NCI-H1417 (cell line): ENCODE results near the gene SNRPA.

Experiments used
- DNase-seq, 3 experiments: peaks; one replicate each; lab custom pipeline; 2025; lab: John Stamatoyannopoulos, UW

The SNRPA gene

DNA sequence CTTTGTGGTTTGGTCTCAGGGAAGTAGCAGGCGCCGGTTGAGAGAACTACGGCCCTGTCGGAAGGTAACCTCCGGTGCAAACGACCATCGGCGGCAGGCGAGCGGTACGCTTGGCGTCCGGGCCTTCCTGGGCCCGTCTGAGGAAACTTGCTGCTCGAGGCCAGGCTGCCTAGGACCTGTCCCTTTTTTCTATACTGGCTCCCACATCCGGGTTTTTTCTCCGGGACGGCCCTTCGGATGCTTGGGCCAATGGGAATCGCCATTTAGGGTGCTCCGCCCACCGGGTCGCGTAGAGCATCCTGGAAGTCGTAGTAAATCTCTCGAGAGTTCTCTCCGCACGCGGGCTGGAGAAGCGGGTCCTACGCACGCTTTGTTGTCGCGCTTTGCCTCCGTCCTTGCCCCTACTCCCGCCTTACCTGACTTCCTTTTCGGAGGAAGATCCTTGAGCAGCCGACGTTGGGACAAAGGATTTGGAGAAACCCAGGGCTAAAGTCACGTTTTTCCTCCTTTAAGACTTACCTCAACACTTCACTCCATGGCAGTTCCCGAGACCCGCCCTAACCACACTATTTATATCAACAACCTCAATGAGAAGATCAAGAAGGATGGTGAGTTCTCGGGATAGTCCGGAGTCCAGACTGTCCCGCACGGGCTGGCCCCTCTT is at the start of gene SNRPA:
TSS of gene SNRPA (plus strand) at position 330 of the 664 bp plus-strand sequence. CDS start at position 536, 206 bp downstream.
- peak; percentile 99 for DNase-seq

DNA sequence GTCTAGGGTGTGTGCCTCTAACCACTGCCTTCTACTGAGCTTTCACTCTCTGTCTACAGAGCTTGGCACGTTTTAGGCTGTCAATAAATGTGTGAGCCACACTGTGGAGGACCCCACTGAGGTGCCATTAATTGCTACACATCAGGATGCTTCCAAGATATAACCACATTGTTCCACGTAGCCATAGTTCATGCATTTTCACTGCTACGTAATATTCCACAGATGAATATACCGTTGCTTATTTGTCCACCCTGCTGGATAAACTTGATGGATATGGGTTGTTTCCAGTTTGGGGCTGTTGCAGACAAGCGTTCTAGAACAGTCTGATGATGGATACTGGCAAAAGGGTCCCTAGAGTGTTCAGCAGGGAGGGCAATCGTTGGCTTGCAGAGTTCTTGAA is 49.2 kb upstream of the SNRPA start:
- DNase-seq, result no peak

DNA sequence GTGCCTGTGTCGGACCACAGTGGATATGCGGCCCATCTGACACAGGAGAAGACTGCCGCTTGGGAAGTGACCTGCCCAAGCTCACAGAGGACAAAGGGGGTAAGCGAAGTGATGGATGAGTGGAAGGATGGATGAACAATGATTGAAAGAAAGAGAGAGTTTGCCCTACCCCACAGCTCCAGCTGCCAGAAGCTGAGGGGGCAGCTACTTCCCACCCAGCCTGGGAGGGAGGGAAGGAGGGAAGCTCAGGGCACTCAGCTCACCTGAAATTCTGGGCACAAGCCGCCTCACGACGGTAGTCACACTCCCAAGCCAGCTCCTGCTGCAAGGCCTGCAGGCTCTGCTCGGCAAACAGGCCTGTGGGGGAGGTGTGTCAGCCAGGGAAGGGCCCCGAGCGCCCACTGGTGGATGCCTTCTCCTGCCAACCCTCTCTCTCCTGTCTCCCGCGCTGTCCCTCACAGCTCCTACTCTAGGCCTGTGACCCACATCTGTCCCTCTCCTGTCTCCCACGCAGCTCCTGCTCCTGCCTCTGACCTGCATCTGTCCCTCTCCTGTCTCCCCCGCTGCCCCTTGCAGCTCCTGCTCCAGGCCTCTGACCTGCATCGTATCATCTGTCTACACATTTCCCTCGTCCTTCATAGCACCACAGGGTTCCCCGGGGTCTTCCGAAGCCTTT is 48.5 kb upstream of the SNRPA start:
- DNase-seq, result no peak

DNA sequence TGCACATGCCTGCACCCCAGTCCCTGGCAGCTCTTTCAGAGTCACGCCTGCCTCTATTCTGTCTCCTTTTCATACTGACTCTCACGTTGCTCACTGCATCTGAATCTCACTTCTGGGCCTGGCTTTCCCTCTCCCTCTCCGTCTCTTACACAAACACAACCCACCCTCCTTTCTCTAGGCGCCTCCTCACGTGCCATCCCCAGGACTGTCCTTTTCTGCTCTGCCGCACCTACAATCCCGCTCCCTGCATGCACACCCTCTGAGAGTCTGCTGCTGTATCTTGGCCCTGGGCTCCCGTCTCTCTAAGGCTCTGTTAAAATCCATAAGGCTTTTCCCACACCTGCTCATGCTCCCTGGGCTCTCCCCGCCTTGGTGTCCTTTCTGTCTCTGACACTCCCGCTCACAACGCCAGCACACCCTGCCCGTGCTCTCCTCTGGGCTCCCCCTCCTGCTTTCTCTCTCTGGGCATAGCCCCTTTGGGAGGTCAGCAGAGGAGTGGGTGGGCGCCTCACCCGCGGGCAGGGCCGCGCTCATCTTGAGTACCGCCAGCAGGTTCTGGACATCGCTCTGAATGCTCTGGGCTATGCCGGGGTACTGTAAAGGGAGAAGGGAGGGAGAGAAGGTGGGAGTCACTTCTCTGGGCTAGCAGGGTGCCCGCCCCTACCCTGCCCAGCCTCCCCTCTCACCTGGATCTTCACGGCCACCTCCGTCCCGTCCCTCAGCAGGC is 47.8 kb upstream of the SNRPA start:
- DNase-seq, result no peak

DNA sequence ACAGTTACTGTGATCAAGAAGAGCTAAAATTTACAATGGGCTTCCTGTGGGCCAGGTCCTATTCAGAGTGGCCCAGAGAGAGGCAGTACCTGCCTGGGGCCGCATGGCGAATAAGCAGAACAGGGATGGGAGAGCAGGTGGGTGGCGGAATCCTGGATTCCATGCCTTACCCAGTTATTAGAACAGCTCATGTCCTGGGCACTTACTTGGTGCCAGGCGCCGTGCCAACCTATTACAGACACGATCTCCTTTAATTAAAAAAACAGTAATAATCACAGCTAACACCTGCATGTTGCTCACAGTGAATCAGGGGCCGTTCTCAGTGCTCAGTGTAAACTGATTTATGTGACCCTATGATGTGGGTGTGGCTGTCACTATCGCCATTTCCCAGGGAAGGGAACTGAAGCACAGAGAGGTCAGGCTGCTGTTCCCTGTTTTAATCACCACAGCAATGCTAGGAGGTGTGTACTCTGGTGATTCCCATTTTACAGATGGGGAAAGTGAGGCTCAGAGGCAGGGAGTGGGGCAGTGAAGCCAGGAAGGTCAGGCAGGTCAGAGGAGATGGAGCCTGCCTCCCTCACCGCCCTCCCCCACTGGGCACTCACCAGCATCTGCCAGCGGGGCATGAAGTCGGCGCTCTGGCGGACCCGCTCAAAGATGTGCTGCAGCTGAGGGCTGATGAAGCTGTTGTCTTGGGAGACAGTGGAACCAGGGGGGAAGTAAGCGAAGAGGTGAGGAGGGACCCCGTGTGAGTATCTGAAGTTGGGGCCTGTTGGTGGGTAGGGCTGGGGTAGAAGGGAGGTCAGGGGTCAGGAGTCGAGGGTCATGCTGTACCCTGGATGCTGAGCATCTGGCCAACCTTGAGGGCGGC is 46.3 kb upstream of the SNRPA start:
- peak in 1 of 3 experiments; percentile 3 for DNase-seq

DNA sequence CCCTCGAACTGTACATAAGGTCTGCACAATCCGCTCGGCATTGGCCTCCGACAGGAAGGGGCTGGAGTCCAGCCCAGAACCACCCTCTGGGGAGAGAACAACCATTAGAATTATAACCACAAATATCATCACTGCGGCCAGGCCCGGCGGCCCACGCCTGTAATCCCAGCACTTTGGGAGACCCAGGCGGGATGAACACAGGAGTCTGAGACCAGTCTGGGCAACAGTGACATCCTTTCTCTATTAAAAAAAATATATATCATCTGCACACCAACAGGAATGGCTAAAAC is 45.7 kb upstream of the SNRPA start:
- no peak for DNase-seq

DNA sequence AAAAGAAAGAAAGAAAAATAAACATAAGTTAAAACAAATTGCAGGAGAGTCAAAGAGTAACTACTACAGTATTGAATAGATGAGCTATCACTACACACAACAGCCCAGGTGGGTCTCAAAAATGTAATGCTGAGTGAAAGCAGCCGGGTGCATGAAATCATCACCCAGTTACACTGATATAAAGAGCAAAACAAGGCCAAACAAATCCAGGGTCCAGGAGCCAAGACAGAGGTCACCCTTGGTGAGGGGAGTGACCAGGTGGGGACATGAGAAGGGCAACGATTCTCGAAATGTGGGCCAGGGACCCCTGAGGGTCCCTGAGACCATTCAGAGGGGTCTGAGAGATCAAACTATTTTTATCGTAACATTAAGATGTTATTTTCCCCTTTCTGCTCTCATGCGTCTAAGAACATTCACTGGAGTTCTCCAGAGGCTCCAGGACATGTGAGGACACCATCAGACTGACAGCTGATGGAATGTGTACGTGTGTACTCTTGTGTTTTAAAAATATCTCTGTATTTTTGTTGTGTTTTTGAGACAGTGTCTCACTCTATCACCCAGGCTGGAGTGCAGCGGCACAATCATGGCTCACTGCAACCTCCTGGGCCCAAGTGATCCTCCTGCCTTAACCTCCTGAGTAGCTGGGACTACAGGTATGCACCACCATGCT is 44.9 kb upstream of the SNRPA start:
- DNase-seq, result no peak

DNA sequence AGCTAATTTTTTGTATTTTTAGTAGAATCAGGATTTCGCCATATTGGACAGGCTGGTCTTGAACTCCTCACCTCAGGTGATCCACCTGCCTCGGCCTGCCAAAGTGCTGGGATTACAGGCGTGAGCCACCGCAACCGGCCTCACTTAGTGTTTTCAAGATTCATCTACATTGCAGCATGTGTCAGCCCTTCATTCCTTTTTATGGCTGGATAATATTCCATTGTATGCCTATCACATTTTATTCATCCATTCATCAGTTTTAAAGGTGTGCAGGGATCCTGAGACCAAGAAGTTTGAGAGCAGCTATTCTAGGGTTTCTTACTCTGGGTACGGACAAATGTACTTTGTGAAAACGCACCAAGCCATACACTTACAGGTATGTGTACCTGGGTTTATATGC is 43.4 kb upstream of the SNRPA start:
- no peak for DNase-seq

DNA sequence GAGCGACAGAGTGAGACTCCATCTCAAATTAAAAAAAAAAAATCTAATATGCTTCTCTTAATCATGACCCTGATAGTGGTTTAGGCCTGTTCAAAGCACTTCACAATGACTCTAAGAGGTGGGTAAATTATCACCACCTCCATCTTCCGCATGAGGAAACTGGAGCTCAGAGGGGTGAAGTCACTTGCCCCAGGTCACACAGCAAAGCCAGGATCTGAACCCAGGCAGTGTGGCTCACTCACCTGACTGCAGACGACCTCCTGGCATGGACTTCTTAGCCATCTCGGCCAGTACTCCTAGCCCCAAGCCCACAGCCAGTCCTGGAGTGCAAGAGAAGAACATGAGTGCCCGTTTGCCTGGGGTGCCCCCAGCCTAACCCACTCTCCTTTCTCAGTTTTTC is 41.2 kb upstream of the SNRPA start:
- DNase-seq, result no peak

DNA sequence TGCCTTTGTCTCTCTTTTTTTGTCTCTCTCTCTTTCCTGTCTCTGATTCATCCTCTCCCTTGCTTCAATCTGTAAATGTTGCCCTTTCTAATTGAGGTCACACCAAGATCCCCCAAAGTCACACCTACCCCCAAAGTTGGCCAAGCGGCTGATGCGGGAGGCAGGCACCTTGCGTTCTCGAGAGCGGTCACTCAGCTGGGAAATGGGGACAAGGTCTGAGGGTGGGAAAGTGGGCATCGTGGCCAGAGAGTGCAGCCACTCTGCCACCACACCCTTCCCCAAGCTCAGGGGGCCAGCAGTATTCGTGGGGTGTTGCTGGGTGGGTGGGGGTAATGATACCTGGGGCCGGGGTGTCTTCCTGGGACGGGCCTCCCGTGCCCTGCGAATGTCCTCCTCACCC is 37.1 kb upstream of the SNRPA start:
- DNase-seq, result no peak

DNA sequence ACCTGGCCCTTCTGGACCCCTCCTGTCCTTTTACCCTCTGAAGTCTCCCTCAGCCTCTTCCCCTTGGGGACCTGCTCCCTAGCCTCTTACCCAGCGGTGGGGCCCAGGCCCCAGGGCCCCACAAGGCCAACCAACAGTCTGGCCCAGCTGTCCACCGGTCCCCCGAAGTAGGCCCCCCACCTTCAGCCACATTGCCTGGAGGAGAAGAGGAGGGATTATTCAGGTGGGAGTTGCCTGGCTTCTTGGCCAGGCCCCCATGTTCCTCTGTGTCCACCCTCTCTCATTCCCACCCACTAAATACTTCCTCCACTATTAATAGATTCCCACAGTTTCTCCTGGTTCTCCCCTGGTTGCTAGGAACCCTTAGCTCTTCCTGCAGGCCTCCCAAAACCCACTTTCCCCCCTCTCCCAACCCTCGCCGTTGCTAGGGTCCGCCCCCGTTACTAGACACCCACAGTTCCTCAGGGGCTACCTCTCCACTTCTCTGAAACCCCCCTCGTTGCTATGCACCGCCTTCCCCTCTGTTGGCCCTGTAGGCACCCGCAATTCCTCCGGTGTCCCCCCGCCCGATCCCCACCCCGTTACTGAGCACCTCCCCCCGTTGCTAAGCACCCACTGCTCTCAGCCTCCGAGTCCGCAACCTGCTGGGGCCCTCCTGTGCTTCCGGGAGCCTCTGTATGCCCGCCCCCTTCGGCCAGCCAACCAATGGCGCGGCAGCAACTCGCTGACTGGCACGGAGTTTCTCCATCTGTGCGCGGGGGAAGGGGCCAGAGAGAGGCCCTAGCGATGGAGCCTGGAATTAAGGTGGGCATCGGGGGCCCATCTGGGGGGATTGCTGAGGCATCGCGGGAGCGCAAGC is 36.3 kb upstream of the SNRPA start:
- DNase-seq, result peak; percentile 92 to 95 (median 95)

DNA sequence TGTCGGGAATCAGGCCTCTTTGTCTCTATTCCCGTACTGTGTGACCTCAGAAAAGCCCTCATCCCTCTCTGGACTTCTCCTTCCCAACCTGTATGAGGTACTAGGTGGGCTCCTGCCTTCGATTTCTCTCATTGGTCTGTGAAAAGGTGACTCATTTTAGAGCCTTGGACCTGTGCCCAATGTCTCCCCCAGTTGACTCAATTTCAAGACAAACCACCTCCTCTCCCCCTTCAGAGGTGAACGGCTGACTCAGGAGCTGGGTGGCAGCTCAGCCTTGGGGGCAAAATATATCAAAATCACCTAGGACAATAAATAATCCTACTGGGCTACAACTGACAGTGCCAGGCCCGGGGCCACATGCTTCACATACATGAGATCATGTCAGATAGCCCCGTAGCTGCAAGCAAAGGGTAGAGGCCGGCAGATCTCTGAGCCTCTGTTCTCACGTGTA is 34.9 kb upstream of the SNRPA start:
- peak in 1 of 3 experiments; percentile 64 for DNase-seq

DNA sequence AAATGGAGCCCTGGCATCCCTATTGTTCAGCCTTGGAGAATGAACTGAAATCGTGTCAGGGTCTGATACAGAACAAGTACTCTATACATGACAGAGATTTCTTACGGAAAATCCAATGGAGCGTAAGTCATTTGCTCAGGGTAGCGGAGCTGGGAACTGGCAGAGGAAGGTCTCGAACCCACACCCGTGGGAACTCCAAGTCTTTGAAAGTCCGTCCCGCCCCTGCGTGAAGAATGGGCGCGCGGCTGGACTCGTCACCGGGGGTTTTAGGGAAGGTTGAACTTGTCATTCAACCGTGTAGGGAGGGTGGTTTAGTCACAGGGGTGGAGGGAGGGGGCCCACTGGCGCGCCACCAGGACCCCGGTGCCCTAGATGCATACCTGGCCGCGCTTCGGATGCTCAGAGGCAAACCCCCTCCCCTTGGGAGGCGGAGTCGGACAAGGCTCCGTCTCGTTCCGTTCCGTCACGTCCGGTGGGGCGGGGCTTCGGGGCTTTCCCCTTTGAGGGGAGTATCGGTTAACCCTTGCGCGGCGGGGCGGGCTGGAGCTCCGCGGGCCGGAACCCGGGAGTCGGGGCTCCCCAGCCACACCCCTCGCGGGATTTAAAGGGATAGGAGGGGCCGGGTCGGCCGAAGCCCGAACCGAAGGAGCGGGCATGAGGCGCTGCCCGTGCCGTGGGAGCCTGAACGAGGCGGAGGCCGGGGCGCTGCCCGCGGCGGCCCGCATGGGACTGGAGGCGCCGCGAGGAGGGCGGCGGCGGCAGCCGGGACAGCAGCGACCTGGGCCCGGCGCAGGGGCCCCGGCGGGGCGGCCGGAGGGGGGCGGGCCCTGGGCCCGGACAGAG is 34.3 kb upstream of the SNRPA start, which contains the start of the genes COQ8B and ITPKC:
TSS of gene COQ8B (minus strand) at position 405 of the 843 bp plus-strand sequence. CDS start 2,254 bp downstream, outside the sequence.
TSS of gene ITPKC (plus strand) at position 631 of the 843 bp plus-strand sequence. CDS start at position 655, 24 bp downstream.
- DNase-seq, result peak; percentile 96 to 99 (median 97)

DNA sequence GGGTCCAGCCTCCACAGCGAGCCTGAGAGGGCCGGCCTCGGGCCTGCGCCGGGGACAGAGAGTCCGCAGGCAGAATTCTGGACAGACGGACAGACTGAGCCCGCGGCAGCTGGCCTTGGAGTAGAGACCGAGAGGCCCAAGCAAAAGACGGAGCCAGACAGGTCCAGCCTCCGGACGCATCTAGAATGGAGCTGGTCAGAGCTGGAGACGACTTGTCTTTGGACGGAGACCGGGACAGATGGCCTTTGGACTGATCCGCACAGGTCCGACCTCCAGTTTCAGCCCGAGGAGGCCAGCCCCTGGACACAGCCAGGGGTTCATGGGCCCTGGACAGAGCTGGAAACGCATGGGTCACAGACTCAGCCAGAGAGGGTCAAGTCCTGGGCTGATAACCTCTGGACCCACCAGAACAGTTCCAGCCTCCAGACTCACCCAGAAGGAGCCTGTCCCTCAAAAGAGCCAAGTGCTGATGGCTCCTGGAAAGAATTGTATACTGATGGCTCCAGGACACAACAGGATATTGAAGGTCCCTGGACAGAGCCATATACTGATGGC is 33.6 kb upstream of the SNRPA start:
- DNase-seq, result no peak

DNA sequence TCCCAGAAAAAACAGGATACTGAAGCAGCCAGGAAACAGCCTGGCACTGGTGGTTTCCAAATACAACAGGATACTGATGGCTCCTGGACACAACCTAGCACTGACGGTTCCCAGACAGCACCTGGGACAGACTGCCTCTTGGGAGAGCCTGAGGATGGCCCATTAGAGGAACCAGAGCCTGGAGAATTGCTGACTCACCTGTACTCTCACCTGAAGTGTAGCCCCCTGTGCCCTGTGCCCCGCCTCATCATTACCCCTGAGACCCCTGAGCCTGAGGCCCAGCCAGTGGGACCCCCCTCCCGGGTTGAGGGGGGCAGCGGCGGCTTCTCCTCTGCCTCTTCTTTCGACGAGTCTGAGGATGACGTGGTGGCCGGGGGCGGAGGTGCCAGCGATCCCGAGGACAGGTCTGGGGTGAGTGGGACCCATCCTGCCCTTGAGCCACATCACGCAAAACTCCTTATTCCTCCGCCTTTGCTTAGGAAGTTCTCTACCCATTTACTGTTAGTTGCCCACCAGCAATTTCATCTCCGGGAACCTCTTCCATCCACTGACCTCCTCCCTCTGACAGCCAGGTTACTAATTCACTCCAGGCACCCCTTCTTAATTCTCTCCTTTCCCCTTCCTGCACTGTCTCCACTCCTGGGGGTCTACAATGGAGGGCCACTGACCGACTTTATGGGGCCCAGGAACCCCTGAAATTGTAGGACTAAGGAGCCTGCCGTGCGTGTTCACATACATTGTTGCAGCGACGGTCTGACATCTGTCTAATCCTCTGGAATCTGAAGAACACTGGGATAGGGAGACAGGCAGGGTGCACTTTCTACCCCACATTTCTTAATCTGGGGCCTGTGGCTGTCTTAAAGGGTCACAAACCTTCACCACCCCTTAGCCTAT is 32.9 kb upstream of the SNRPA start:
- no peak for DNase-seq

DNA sequence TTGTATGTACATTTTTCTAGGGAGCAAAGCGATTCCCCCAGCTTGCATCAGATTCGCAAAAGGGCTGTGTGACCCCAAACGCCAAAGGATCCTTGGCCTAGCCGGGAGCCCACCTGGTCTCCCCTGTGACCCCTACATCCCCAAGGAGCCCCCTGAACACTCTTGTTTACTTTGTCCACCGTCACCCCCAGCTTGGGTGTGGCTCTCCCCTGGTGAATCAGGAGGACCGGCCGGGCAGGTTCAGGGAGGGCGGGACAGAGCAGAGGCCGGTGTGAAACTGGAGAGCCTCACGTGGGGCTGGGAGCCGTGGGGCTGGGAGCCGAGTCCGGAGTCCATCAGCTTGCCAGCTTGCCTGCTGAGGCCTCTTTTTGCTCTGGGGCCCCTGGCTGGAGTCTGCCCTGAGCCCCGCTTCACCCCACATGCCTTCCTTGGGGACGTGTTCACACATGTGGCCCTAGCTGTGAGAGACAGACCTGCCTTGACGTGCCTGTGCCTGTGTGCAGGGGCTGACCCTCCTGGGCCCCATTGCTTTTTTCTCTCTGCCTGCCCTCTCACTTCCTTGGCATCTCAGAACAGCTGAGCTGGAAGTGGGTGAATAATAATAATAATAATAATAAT is 32.1 kb upstream of the SNRPA start:
- DNase-seq, result peak in 1 of 3 experiments; percentile 10

DNA sequence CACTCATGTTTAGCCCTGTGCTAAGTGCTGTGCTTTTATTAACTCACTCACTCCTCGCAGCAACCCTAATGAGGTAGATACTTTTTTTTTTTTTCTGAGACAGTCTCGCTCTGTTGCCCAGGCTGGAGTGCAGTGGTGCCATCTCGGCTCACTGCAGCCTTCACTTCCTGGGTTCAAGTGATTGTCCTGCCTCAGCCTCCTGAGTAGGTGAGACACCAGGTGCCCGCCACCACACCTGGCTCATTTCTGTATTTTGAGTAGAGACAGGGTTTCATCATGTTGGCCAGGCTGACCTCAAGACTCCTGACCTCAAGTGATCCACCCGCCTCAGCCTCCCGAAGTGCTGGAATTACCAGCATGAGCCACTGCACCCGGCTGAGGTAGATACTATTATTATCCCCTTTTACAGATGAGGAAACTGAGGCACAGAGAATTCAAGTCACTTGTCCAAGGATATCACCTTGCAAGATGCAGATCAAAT is 31.5 kb upstream of the SNRPA start:
- no peak for DNase-seq

DNA sequence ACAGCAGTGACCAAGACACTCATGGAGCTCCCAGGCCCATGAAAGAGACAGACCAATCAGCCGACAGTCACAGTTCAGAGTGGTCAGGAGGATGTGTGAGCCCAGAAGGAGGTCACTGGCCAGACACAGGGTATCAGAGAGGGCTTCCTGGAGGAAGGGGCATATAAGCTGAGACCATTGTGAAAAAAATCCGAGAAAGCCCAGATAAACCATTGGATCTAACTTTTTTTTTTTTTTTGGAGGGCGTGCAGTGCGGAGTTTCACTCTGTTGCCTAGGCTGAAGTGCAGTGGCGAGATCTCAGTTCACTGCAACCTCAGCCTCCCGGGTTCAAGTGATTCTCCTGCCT is 29.9 kb upstream of the SNRPA start:
- DNase-seq, result no peak
